HepG2 (cell line): ENCODE results near the gene ANKRD40CL. TPM values are rescaled to one million over a fixed set of nuclear protein-coding genes. Genes with fewer than 3 reads are reported as not detected.
A peak's percentile ranks its signal among the peaks of the same experiment; 100 is the strongest.

Source experiments
- ARNT ChIP-seq: fragments of 450-650 bp; IDR thresholded peaks from 2 replicates; pipeline ENCODE4 v1.6.1; 2017
- FOXM1 ChIP-seq: sonication (generic); formaldehyde crosslinking; IDR thresholded peaks from 2 replicates; pipeline ENCODE4 v1.5.0; 2020; ENCODE audit warnings: missing genetic modification reagents
- GMEB1 ChIP-seq: sonication (generic); formaldehyde crosslinking; IDR thresholded peaks from 2 replicates; pipeline ENCODE4 v1.5.1; 2020; ENCODE audit warnings: missing genetic modification reagents, mild to moderate bottlenecking, borderline replicate concordance
- KAT2B ChIP-seq: fragments of 150-350 bp; IDR thresholded peaks from 2 replicates; pipeline ENCODE4 v1.6.1; 2014; ENCODE audit warnings: low read depth, low read length, borderline replicate concordance
- KMT2A ChIP-seq: sonication (generic); formaldehyde crosslinking; IDR thresholded peaks from 2 replicates; pipeline ENCODE4 v1.4.0; 2020; ENCODE audit warnings: missing genetic modification reagents
- MXD4 ChIP-seq: IDR thresholded peaks from 2 replicates; pipeline ENCODE4 v1.6.1; 2016; ENCODE audit warnings: mild to moderate bottlenecking, missing biosample characterization, missing genetic modification reagents
- SIN3B ChIP-seq: fragments of 150-350 bp; IDR thresholded peaks from 2 replicates; pipeline ENCODE4 v1.6.1; 2014; ENCODE audit warnings: low read length
- SMAD9 ChIP-seq: sonication (generic); formaldehyde crosslinking; IDR thresholded peaks from 2 replicates; pipeline ENCODE4 v1.5.1; 2020; ENCODE audit warnings: mild to moderate bottlenecking, missing genetic modification reagents
- SMARCC2 ChIP-seq: fragments of 450-650 bp; IDR thresholded peaks from 2 replicates; pipeline ENCODE4 v1.6.1; 2017; ENCODE audit warnings: antibody characterized with exemption, mild to moderate bottlenecking
- SP5 ChIP-seq: IDR thresholded peaks from 2 replicates; pipeline ENCODE4 v1.6.1; 2016; ENCODE audit warnings: low read depth, borderline replicate concordance
- THAP7 ChIP-seq: sonication (generic); formaldehyde crosslinking; IDR thresholded peaks from 2 replicates; pipeline ENCODE4 v1.8.1; 2023; ENCODE audit warnings: mild to moderate bottlenecking, missing genetic modification reagents
- THRA ChIP-seq: sonication (generic); formaldehyde crosslinking; IDR thresholded peaks from 2 replicates; pipeline ENCODE4 v1.4.0; 2020; ENCODE audit warnings: missing genetic modification reagents, borderline replicate concordance
- UBTF ChIP-seq: sonication (generic); formaldehyde crosslinking; IDR thresholded peaks from 2 replicates; pipeline ENCODE4 v1.4.0; 2020; ENCODE audit warnings: mild to moderate bottlenecking, missing genetic modification reagents
- ZBTB1 ChIP-seq: sonication (generic); formaldehyde crosslinking; IDR thresholded peaks from 2 replicates; pipeline ENCODE4 v1.4.0; 2020; ENCODE audit warnings: missing genetic modification reagents, borderline replicate concordance
- ZFP36L2 ChIP-seq: sonication (generic); formaldehyde crosslinking; IDR thresholded peaks from 2 replicates; pipeline ENCODE4 v1.4.0; 2020; ENCODE audit warnings: missing genetic modification reagents
- ZNF275 ChIP-seq: sonication (generic); formaldehyde crosslinking; IDR thresholded peaks from 2 replicates; pipeline ENCODE4 v1.8.0; 2022; ENCODE audit warnings: missing genetic modification reagents, mild to moderate bottlenecking, inconsistent platforms, borderline replicate concordance
- ZNF30 ChIP-seq: sonication (generic); formaldehyde crosslinking; IDR thresholded peaks from 2 replicates; pipeline ENCODE4 v1.5.0; 2020; ENCODE audit warnings: mild to moderate bottlenecking, missing genetic modification reagents
- ZNF512B ChIP-seq: sonication (generic); formaldehyde crosslinking; IDR thresholded peaks from 2 replicates; pipeline ENCODE4 v1.5.1; 2020; ENCODE audit warnings: missing genetic modification reagents, mild to moderate bottlenecking, borderline replicate concordance
- ZSCAN29 ChIP-seq: sonication (generic); formaldehyde crosslinking; conservative IDR thresholded peaks from 2 replicates; pipeline ENCODE4 v1.4.0; 2020; ENCODE audit warnings: mild to moderate bottlenecking, missing genetic modification reagents
- polyA plus RNA-seq, 8 experiments: library from polyadenylated mRNA; depleted of rRNA in 3 of 8; stranded (reverse) in 7 of 8; unstranded in 1 of 8; fragments of >200 nt; fragmentation: Illumina TruSeq in 4 of 8; extraction: Trizol in 4 of 8; gene quantifications; 2 replicates each; pipeline versions ENCODE4 v1.2.1 to v1.2.3, GENCODE V29; 2011 to 2016; ENCODE audit warnings: low read depth in 4 of 8, missing spikeins in 1 of 8, mixed read lengths in 1 of 8; ENCODE audit not compliant: insufficient read depth in 1 of 8
- total RNA-seq, 5 experiments: library from RNA; depleted of rRNA; stranded (reverse); fragments of >200 nt; fragmentation: Illumina TruSeq; extraction: Trizol; gene quantifications; 2 replicates each; pipeline ENCODE4 v1.2.3, GENCODE V29; 2016; ENCODE audit warnings: low read depth in 1 of 5

Gene ANKRD40CL
- total and polyA plus RNA-seq, 2 of the 13 experiments (the other 11 are each of a cell fraction or from before 2014, with no cell fraction given), result 0.03 to 0.11 TPM

- peak; percentile 5; the same call in 1 of the 2 replicates for TF ChIP-seq ZNF275
- no peak for TF ChIP-seq FOXM1 (CRISPR knock-in tag)
- TF ChIP-seq SMARCC2, result no peak
- peak; percentile 98 for TF ChIP-seq KMT2A (CRISPR knock-in tag)
- TF ChIP-seq SP5 (CRISPR knock-in tag), result peak; percentile 92
- TF ChIP-seq ARNT, result no peak
- peak; percentile 92 for TF ChIP-seq GMEB1 (CRISPR knock-in tag)
- peak; percentile 51; the same call in 1 of the 2 replicates for TF ChIP-seq SMAD9
- TF ChIP-seq MXD4 (CRISPR knock-in tag), result peak; percentile 96
- TF ChIP-seq ZFP36L2 (CRISPR knock-in tag), result peak; percentile 86; the same call in 1 of the 2 replicates
- no peak for TF ChIP-seq SIN3B
- peak; percentile 98 for TF ChIP-seq UBTF (CRISPR knock-in tag)
- no peak for TF ChIP-seq ZNF512B (CRISPR knock-in tag)
- peak; percentile 86 for TF ChIP-seq THRA (CRISPR knock-in tag)
- 0 out of 2 replicates have a peak, but pooled peaks have one; percentile 64 for TF ChIP-seq ZSCAN29 (CRISPR knock-in tag)
- peak; percentile 49 for TF ChIP-seq THAP7 (CRISPR knock-in tag)
- no peak for TF ChIP-seq KAT2B
- 0 out of 2 replicates have a peak, but pooled peaks have one; percentile 16 for TF ChIP-seq ZBTB1 (CRISPR knock-in tag)
- TF ChIP-seq ZNF30, result 0 out of 2 replicates have a peak, but pooled peaks have one; percentile 36
Measured at GRCh38 chr17:50719144-50719923, 48.0 kb downstream of the ANKRD40CL start, which contains the start of gene LUC7L3 (continued).
